GM12801 (cell line): ENCODE data around the gene ASF1B.

Experiments
- TF ChIP-seq, protein P1 (sequence below): IDR thresholded peaks from one replicate; pipeline ENCODE4 v1.5.1; 2011; ENCODE audit warnings: control low read depth; ENCODE audit not compliant: insufficient read length; ENCODE audit errors: extremely low read depth

Gene ASF1B

DNA sequence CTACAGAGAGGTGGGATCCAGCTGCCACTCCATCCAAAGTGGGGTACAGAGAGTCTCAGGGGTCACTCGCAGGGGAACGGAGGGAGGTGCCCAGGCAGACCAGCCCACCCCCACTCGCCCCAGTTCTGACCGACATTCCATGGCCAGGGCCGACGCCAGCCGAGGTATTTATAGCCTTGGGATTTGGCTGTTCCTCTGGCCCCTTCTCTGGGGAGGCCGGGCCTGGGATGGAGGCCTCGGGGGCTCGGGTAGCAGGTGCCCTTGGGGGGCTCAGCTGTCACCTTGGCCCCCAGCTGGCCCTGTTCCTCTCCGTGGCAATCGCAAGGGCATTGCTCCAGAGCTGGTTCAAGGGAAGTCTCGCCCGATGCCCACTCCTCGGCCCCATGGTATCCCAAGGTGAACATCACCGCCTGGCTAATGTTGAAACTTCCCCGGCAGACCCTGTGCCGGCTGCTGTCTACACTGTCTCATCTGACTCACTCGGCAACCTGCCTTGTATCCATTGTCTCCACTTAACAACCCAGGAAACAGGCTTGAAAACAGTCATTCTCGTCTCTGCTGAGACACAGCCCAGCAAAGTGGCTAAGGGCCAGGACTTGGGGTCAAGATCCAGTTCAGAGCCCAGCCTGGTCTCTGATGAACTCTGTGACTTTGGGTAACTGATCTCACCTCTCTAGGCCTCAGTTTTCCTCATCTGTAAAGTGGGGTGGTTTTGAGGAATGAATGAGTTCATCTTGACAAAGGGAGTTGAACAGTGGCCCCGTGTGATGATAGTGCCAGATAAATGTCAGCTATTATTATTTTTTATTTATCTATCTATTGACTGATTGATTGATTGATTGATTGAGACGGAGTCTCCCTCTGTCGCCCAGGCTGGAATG is 28.6 kb downstream of the ASF1B start:
- TF ChIP-seq, protein P1, sequence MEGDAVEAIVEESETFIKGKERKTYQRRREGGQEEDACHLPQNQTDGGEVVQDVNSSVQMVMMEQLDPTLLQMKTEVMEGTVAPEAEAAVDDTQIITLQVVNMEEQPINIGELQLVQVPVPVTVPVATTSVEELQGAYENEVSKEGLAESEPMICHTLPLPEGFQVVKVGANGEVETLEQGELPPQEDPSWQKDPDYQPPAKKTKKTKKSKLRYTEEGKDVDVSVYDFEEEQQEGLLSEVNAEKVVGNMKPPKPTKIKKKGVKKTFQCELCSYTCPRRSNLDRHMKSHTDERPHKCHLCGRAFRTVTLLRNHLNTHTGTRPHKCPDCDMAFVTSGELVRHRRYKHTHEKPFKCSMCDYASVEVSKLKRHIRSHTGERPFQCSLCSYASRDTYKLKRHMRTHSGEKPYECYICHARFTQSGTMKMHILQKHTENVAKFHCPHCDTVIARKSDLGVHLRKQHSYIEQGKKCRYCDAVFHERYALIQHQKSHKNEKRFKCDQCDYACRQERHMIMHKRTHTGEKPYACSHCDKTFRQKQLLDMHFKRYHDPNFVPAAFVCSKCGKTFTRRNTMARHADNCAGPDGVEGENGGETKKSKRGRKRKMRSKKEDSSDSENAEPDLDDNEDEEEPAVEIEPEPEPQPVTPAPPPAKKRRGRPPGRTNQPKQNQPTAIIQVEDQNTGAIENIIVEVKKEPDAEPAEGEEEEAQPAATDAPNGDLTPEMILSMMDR = no peak

- TF ChIP-seq, protein P1 = no peak
Observed at GRCh38 chr19:14106840-14107239, 29.5 kb downstream of the ASF1B start.

- TF ChIP-seq, protein P1 = no peak
Observed at GRCh38 chr19:14105680-14106079, 30.7 kb downstream of the ASF1B start.

DNA sequence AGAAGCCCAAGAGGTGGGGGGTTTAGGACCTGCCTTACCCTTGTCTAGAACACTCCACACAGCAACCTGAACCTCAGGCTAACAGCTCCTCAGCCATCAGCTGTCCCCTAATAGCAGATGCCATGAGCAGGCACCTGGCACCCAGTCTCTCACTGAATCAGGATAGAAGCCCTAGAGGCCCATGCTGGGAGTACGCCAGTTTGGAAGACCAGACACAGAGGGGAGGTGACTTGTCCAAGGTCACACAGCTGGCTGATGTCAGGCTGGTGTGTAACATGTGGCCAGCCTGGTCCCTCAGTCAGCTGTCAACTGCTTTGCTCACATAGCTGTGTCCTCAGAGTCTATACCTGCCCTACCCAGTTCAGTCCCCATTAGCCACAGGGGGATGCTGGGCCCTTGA is 33.1 kb downstream of the ASF1B start:
- TF ChIP-seq, protein P1 = no peak

DNA sequence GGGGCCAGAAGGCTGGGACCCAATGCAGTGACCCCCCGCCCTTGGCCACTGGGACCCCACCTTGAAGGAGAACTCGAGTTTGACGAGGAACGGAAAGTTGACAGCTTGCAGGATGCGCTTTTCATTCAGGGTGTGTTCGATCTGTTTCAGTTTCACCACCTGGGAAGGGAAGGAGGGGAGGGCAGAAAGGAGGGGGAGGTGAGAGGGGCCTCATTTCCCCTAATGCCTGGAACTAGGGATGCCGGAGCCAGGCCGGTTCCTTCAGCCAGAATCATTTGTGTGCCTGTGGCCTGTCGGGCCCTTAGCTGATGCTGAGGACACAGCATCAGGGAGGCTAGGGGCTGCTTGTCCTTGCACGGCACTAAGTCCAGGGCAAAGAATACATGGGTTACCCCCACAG is 33.6 kb downstream of the ASF1B start:
- TF ChIP-seq, protein P1 = no peak

DNA sequence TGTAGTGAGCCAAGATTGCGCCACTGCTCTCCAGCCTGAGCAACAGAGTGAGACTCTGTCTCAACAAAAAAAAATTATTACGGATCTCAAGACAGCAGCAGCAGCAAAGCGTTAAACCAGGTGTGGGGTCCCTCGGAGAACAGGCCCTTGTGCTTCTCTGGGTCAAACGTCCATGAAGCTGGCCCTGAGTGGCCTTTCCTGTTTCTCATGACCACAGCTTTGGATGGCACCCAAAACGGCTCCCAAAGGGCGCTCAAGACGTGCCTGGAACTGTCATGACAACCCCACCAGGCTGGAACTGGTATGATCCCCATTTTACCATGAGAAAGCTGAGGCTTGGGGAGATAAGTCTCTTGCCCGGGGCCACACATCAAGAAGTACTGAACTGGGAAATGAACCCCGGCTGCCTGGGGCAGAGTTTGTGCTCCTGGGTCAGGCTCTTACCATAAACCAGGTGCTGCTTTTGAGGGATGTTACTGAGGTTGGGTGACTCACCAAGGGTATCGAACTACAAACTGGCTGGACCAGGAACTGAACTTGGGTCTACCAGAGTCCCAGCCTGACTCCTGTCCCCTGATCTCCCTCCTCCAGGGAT is 34.2 kb downstream of the ASF1B start:
- TF ChIP-seq, protein P1 = no peak

GRCh38 chr19:14101003-14101545 is 35.3 kb downstream of the ASF1B start:
- TF ChIP-seq, protein P1 = no peak
